Neural cell (in vitro differentiated cells): ENCODE results near the gene ARID1B. TPM values are rescaled to one million over a fixed set of nuclear protein-coding genes. Genes with fewer than 3 reads are reported as not detected.

Experiments
- H2AFZ ChIP-seq: fragments of 200-600, 300-800 bp; sonication (generic), shearing (Covaris generic); 2 replicates; pipeline ENCODE4 v1.6.0; 2014; ENCODE audit warnings: low read depth, mild to moderate bottlenecking, antibody characterized with exemption, low read length, moderate library complexity
- H3F3A ChIP-seq: fragments of 200-600 bp; shearing (Covaris generic); 2 replicates; pipeline ENCODE4 v1.6.1; 2016; ENCODE audit warnings: mild to moderate bottlenecking, moderate library complexity, mixed read lengths, antibody characterized with exemption, low read length; ENCODE audit not compliant: insufficient read depth, poor library complexity, severe bottlenecking
- H3K27ac ChIP-seq: fragments of 200-600, 300-800 bp; sonication (generic), shearing (Covaris generic); 2 replicates; pipeline ENCODE4 v1.5.1; 2014; ENCODE audit warnings: mild to moderate bottlenecking, low read length, moderate library complexity
- H3K27me3 ChIP-seq: fragments of 300-800, 200-600 bp; sonication (generic), shearing (Covaris generic); 2 replicates; pipeline ENCODE4 v1.6.0; 2014; ENCODE audit warnings: mild to moderate bottlenecking, low read depth, low read length, moderate library complexity; ENCODE audit not compliant: insufficient read depth
- H3K36me3 ChIP-seq: fragments of 300-800, 200-600 bp; sonication (generic), shearing (Covaris generic); 2 replicates; pipeline ENCODE4 v1.5.1; 2014; ENCODE audit warnings: mild to moderate bottlenecking, antibody characterized with exemption, low read length, moderate library complexity; ENCODE audit not compliant: insufficient read depth
- H3K4me2 ChIP-seq: fragments of 300-800, 200-600 bp; sonication (generic), shearing (Covaris generic); 2 replicates; pipeline ENCODE4 v1.6.0; 2014; ENCODE audit warnings: mild to moderate bottlenecking, low read length
- H3K4me3 ChIP-seq: fragments of 300-800, 200-600 bp; sonication (generic), shearing (Covaris generic); 2 replicates; pipeline ENCODE4 v1.5.1; 2014; ENCODE audit warnings: mild to moderate bottlenecking, low read length, moderate library complexity
- H3K79me2 ChIP-seq: fragments of 200-600 bp; shearing (Covaris generic); replicated peaks from 2 replicates; pipeline ENCODE4 v1.6.0; 2014; ENCODE audit warnings: mild to moderate bottlenecking, low read length, moderate library complexity; ENCODE audit not compliant: insufficient read depth
- H3K9ac ChIP-seq: fragments of 300-800, 200-600 bp; sonication (generic), shearing (Covaris generic); 2 replicates; pipeline ENCODE4 v1.6.1; 2016; ENCODE audit warnings: mild to moderate bottlenecking, low read length, mixed read lengths
- H3K9me2 ChIP-seq: fragments of 200-600 bp; shearing (Covaris generic); 2 replicates; pipeline ENCODE4 v1.6.1; 2016; ENCODE audit warnings: mild to moderate bottlenecking, low read length, mixed read lengths; ENCODE audit not compliant: insufficient read depth
- H3K9me3 ChIP-seq: fragments of 200-600, 300-800 bp; sonication (generic), shearing (Covaris generic); 2 replicates; pipeline ENCODE4 v1.6.1; 2016; ENCODE audit warnings: mild to moderate bottlenecking, mixed run types, low read length, moderate library complexity, mixed read lengths
- H4K20me1 ChIP-seq: fragments of 200-600 bp; shearing (Covaris generic); 2 replicates; pipeline ENCODE4 v1.6.1; 2016; ENCODE audit warnings: mild to moderate bottlenecking, mixed run types; ENCODE audit not compliant: insufficient read depth
- CTCF ChIP-seq: fragments of 450-650 bp; IDR thresholded peaks from 2 replicates; pipeline ENCODE4 v1.5.1; 2014; ENCODE audit warnings: antibody characterized with exemption, mild to moderate bottlenecking, moderate library complexity; ENCODE audit not compliant: poor library complexity, severe bottlenecking
- EP300 ChIP-seq: fragments of 450-650 bp; conservative IDR thresholded peaks from 2 replicates; pipeline ENCODE4 v1.6.1; 2014; ENCODE audit warnings: antibody characterized with exemption, mild to moderate bottlenecking, moderate library complexity; ENCODE audit not compliant: poor library complexity, severe bottlenecking
- EZH2 ChIP-seq: fragments of 200-600, 300-800 bp; shearing (Covaris generic), sonication (generic); IDR thresholded peaks from 2 replicates; pipeline ENCODE4 v1.6.1; 2014; ENCODE audit warnings: antibody characterized with exemption, low read length, borderline replicate concordance, mild to moderate bottlenecking; ENCODE audit not compliant: insufficient read depth, poor library complexity, severe bottlenecking
- MXI1 ChIP-seq: fragments of 450-650 bp; conservative IDR thresholded peaks from 2 replicates; pipeline ENCODE4 v1.6.1; 2014; ENCODE audit warnings: antibody characterized with exemption, mild to moderate bottlenecking; ENCODE audit not compliant: poor library complexity, severe bottlenecking
- POLR2AphosphoS5 ChIP-seq: IDR thresholded peaks from 2 replicates; pipeline ENCODE4 v1.6.1; 2012
- RAD21 ChIP-seq: fragments of 450-650 bp; conservative IDR thresholded peaks from 2 replicates; pipeline ENCODE4 v1.6.1; 2014; ENCODE audit warnings: antibody characterized with exemption, mild to moderate bottlenecking, moderate library complexity
- REST ChIP-seq: IDR thresholded peaks from 2 replicates; pipeline ENCODE4 v1.6.1; 2012; ENCODE audit warnings: borderline replicate concordance
- SMC3 ChIP-seq: fragments of 450-650 bp; conservative IDR thresholded peaks from 2 replicates; pipeline ENCODE4 v1.6.1; 2014; ENCODE audit warnings: antibody characterized with exemption, mild to moderate bottlenecking, moderate library complexity; ENCODE audit not compliant: poor library complexity
- TAF1 ChIP-seq: IDR thresholded peaks from 2 replicates; pipeline ENCODE4 v1.6.1; 2012; ENCODE audit warnings: low read depth
- polyA plus RNA-seq: library from polyadenylated mRNA; depleted of rRNA; stranded (reverse); fragments of >200 nt; gene quantifications from 2 replicates; pipeline ENCODE4 v1.2.3, GENCODE V29; 2014

The ARID1B gene
- polyA plus RNA-seq, 1 donor from 2014 or later: 35.0 TPM

- Histone ChIP-seq H2AFZ (no peak overlapping the region), H3K27me3 (no peaks in the 10 kb centered on the region), H3K9ac (no peak overlapping the region), H3K27ac (no peak overlapping the region), H3K4me2 (no peak overlapping the region), H3K36me3 (peaks cover 7% of the 10 kb centered on the region), H3K79me2 (peaks cover 54% of the 10 kb centered on the region), H3K9me2 (no peaks in the 10 kb centered on the region), H3K4me3 (no peak overlapping the region), H4K20me1 (peaks cover 13% of the 10 kb centered on the region), H3K9me3 (no peaks in the 10 kb centered on the region), H3F3A (peaks cover 4% of the 10 kb centered on the region)
- TF ChIP-seq MXI1 (no peak), CTCF (no peak)
Observed at GRCh38 chr6:156826290-156826955, 49.2 kb downstream of the ARID1B start.

GRCh38 chr6:156827382-156827781 is 50.2 kb downstream of the ARID1B start:
- Histone ChIP-seq H2AFZ (no peak overlapping the region), H4K20me1 (peaks cover 13% of the 10 kb centered on the region), H3K9ac (no peak overlapping the region), H3K79me2 (peaks cover 53% of the 10 kb centered on the region), H3K36me3 (peaks cover 7% of the 10 kb centered on the region), H3F3A (no peaks in the 10 kb centered on the region), H3K4me3 (no peak overlapping the region), H3K27ac (no peak overlapping the region), H3K9me2 (no peaks in the 10 kb centered on the region), H3K4me2 (no peak overlapping the region), H3K9me3 (no peaks in the 10 kb centered on the region), H3K27me3 (no peaks in the 10 kb centered on the region)
- TF ChIP-seq REST: no peak
- TF ChIP-seq SMC3: no peak
- TF ChIP-seq EP300: no peak
- TF ChIP-seq MXI1: no peak
- TF ChIP-seq POLR2AphosphoS5: no peak
- no peak for TF ChIP-seq EZH2
- no peak for TF ChIP-seq TAF1
- TF ChIP-seq CTCF: no peak
- no peak for TF ChIP-seq RAD21
